GM10266 (cell line): ENCODE results near the gene ORC5.

Experiments
- DNase-seq: peaks from one replicate; pipeline ENCODE4 v3.0.0; 2012; ENCODE audit errors: extremely low spot score
- CTCF ChIP-seq: IDR thresholded peaks from 2 replicates; pipeline ENCODE4 v1.5.1; 2012; ENCODE audit warnings: mild to moderate bottlenecking, low read depth; ENCODE audit not compliant: control insufficient read depth, insufficient read depth; ENCODE audit errors: missing control alignments

Gene ORC5

DNA sequence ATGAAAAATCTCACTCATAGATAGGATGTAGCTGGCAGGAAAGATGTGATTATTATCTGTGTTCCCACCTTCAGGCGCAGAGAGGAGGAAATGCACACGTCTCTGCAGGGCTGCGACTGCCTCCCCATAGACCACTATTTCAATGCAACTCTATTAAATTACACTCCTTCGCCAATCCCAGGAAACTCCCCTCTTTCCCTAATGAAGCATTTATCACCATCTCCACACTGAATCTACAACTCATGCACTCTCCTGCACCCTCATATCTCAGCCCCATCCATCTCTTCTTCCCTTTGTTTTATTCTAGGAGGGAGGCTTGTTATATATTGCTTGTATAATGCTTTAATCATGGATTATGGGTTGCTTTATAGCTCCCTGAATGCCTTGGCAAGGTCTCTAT lies 116.6 kb downstream of the ORC5 start:
- no peak for TF ChIP-seq CTCF
- DNase-seq = no peak

DNA sequence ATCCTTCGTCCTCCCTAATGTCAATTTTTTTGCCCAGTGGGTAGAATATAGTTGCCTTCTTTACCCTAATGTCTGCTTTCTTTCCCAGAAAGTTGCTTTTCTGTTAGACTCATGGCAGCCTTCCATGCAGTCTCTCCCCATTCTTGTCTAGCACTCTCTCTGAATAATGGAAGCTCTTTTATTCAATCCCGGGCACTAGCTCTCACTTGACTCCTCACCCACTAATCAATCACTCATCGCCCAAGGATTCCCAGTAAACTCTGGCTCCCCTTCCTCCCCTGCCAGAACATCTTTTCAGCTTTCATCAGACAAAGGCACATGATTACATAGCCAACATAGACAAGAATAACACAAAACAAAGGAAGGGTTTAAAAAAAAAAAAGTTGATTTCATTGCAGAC lies 118.2 kb downstream of the ORC5 start:
- TF ChIP-seq CTCF = no peak
- no peak for DNase-seq

DNA sequence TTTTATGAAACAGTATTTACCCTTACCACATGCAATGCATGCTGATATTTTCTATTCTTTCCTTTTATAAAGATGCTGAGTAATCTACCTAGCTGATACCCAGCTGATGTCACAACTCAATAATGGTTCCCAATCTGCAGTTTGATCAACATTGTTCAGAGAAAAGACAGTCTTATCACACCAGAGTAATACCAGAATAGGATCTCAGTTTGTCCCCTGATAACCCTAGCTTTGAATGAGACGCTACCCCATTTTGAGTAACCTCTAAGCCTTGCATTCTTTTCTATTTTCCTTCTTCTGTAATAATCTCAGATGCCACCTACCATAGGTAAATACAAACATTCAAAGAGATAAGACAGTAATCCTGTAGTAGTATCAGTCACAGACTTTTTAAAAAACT lies 118.8 kb downstream of the ORC5 start:
- no peak for DNase-seq
- TF ChIP-seq CTCF = no peak
